Neuronal stem cell (in vitro differentiated cells): ENCODE measurements around the gene ARHGEF4.

Experiments used
- DNase-seq: peaks from one replicate; pipeline ENCODE4 v3.0.0-alpha.2; 2013; ENCODE audit warnings: low spot score
- H2AFZ ChIP-seq: one replicate; pipeline ENCODE4 v1.6.1; 2013; ENCODE audit warnings: mild to moderate bottlenecking, low read length, inconsistent platforms
- H2AK5ac ChIP-seq: 2 replicates; pipeline ENCODE4 v1.6.1; 2013; ENCODE audit warnings: low read depth, mild to moderate bottlenecking, inconsistent platforms, low read length, moderate library complexity, mixed read lengths
- H2BK120ac ChIP-seq: 2 replicates; pipeline ENCODE4 v1.6.1; 2013; ENCODE audit warnings: low read depth, mild to moderate bottlenecking, inconsistent platforms, low read length, moderate library complexity, mixed read lengths
- H2BK12ac ChIP-seq: one replicate; pipeline ENCODE4 v1.6.1; 2013; ENCODE audit warnings: low read length, inconsistent platforms
- H2BK15ac ChIP-seq: 2 replicates; pipeline ENCODE4 v1.6.1; 2013; ENCODE audit warnings: mild to moderate bottlenecking, low read length, inconsistent platforms, mixed read lengths
- H2BK5ac ChIP-seq: one replicate; pipeline ENCODE4 v1.6.1; 2013; ENCODE audit warnings: inconsistent platforms, mild to moderate bottlenecking, low read length, moderate library complexity
- H3K14ac ChIP-seq: one replicate; pipeline ENCODE4 v1.6.1; 2013; ENCODE audit warnings: low read length, inconsistent platforms
- H3K18ac ChIP-seq: 2 replicates; pipeline ENCODE4 v1.6.1; 2013; ENCODE audit warnings: low read length, inconsistent platforms
- H3K23ac ChIP-seq: 2 replicates; pipeline ENCODE4 v1.6.1; 2013; ENCODE audit warnings: low read depth, mild to moderate bottlenecking, mixed read lengths, low read length, inconsistent platforms; ENCODE audit not compliant: poor library complexity
- H3K27ac ChIP-seq: replicated peaks from 3 replicates; pipeline ENCODE4 v1.5.1; 2013; ENCODE audit warnings: low read length, inconsistent platforms
- H3K27me3 ChIP-seq, 3 experiments: 2 replicates each; pipeline ENCODE4 v1.6.1; 2013; ENCODE audit warnings: low read length in 3 of 3, mild to moderate bottlenecking in 2 of 3, inconsistent platforms in 1 of 3, low read depth in 1 of 3, mixed read lengths in 1 of 3, moderate library complexity in 1 of 3; ENCODE audit not compliant: control insufficient read depth in 3 of 3, insufficient read depth in 3 of 3
- H3K36me3 ChIP-seq, 2 donors: replicated peaks in 1 of 2; 2 replicates each; pipeline ENCODE4 v1.6.1; 2013; ENCODE audit warnings: low read length in 2 of 2; ENCODE audit not compliant: control insufficient read depth in 2 of 2, insufficient read depth in 2 of 2
- H3K4ac ChIP-seq: 2 replicates; pipeline ENCODE4 v1.6.1; 2013; ENCODE audit warnings: inconsistent platforms, mild to moderate bottlenecking, low read length, moderate library complexity
- H3K4me1 ChIP-seq, 2 donors: 1 replicate in 1 of 2; 2 replicates in 1 of 2; pipeline ENCODE4 v1.6.1; 2013; ENCODE audit warnings: low read length in 2 of 2, low read depth in 1 of 2; ENCODE audit not compliant: control insufficient read depth in 2 of 2, insufficient read depth in 1 of 2
- H3K4me2 ChIP-seq: one replicate; pipeline ENCODE4 v1.6.1; 2013; ENCODE audit warnings: mild to moderate bottlenecking, low read length, inconsistent platforms; ENCODE audit not compliant: insufficient read depth, poor library complexity, severe bottlenecking
- H3K4me3 ChIP-seq, 2 donors: 2 replicates each; pipeline ENCODE4 v1.5.1; 2013; ENCODE audit warnings: low read length in 2 of 2, mild to moderate bottlenecking in 2 of 2, inconsistent platforms in 1 of 2, moderate library complexity in 1 of 2
- H3K79me1 ChIP-seq: one replicate; pipeline ENCODE4 v1.6.1; 2013; ENCODE audit warnings: low read depth, mild to moderate bottlenecking, inconsistent platforms, low read length, moderate library complexity
- H3K9ac ChIP-seq: one replicate; pipeline ENCODE4 v1.6.1; 2013; ENCODE audit warnings: mild to moderate bottlenecking, low read depth, low read length, inconsistent platforms; ENCODE audit not compliant: poor library complexity
- H3K9me3 ChIP-seq, 2 donors: replicated peaks in 1 of 2; 2 replicates each; pipeline versions ENCODE3 to v1.6.1; 2013; ENCODE audit warnings: low read length in 2 of 2, mild to moderate bottlenecking in 2 of 2, inconsistent platforms in 1 of 2, low read depth in 1 of 2, mixed read lengths in 1 of 2, moderate library complexity in 1 of 2; ENCODE audit not compliant: control insufficient read depth in 2 of 2, insufficient read depth in 1 of 2
- H4K8ac ChIP-seq: one replicate; pipeline ENCODE4 v1.6.1; 2013; ENCODE audit warnings: low read depth, mild to moderate bottlenecking, inconsistent platforms, low read length, moderate library complexity
- H4K91ac ChIP-seq: one replicate; pipeline ENCODE4 v1.6.1; 2013; ENCODE audit warnings: low read length, low read depth, mild to moderate bottlenecking, inconsistent platforms; ENCODE audit not compliant: poor library complexity
- WGBS, 2 donors: extraction: QIAGEN DNeasy Blood & Tissue Kit; methylation state at CpG; one replicate each; pipeline ENCODE4 v1.1.7; 2013; ENCODE audit warnings: missing lambda C conversion rate in 2 of 2, mixed read lengths in 1 of 2; ENCODE audit not compliant: insufficient read length in 2 of 2, insufficient replicate concordance in 1 of 2; ENCODE audit errors: extremely low coverage in 2 of 2; 5-methylcytosine and 5-hydroxymethylcytosine counted together

The ARHGEF4 gene

GRCh38 chr2:131011486-131011885 lies 174.8 kb downstream of the ARHGEF4 start:
- H3K23ac ChIP-seq: no peak overlapping the region
- H3K18ac ChIP-seq: no peak overlapping the region
- H2BK120ac ChIP-seq: no peak overlapping the region
- peaks cover 0 to 44% (median 0%) of the 10 kb centered on the region in 3 experiments for H3K27me3 ChIP-seq
- no peaks in the 10 kb centered on the region for H3K9me3 ChIP-seq
- H3K4me3 ChIP-seq: no peak overlapping the region
- no peak overlapping the region for H4K8ac ChIP-seq
- no peak overlapping the region for H3K14ac ChIP-seq
- H3K4ac ChIP-seq: no peak overlapping the region
- no peak overlapping the region for H3K4me2 ChIP-seq
- H2BK5ac ChIP-seq: no peak overlapping the region
- no peak overlapping the region for H3K27ac ChIP-seq
- no peak overlapping the region for H2BK15ac ChIP-seq
- no peak for DNase-seq
- H3K36me3 ChIP-seq: no peaks in the 10 kb centered on the region
- H2AK5ac ChIP-seq: no peak overlapping the region
- no peak overlapping the region for H2BK12ac ChIP-seq
- H3K9ac ChIP-seq: no peak overlapping the region
- H4K91ac ChIP-seq: no peak overlapping the region
- no peak overlapping the region for H2AFZ ChIP-seq
- peaks cover 0 to 6% of the 10 kb centered on the region in 2 donors for H3K4me1 ChIP-seq
- WGBS, 2 donors: no CpG with 5 or more reads among the region's 7 CpGs
- no peaks in the 10 kb centered on the region for H3K79me1 ChIP-seq

GRCh38 chr2:131014141-131014540 lies 177.4 kb downstream of the ARHGEF4 start:
- no peak overlapping the region for H2AK5ac ChIP-seq

GRCh38 chr2:131015764-131016163 lies 179.1 kb downstream of the ARHGEF4 start:
- no peaks in the 10 kb centered on the region for H3K36me3 ChIP-seq
- H4K91ac ChIP-seq: no peak overlapping the region
- H3K9me3 ChIP-seq: no peaks in the 10 kb centered on the region
- no peak overlapping the region for H3K4ac ChIP-seq
- H2BK12ac ChIP-seq: no peak overlapping the region
- H3K4me2 ChIP-seq: no peak overlapping the region
- no peak overlapping the region for H2BK120ac ChIP-seq
- H2BK5ac ChIP-seq: no peak overlapping the region
- no peak overlapping the region for H2AFZ ChIP-seq
- H3K9ac ChIP-seq: no peak overlapping the region
- no peak overlapping the region for H2AK5ac ChIP-seq
- no peak overlapping the region for H3K18ac ChIP-seq
- no peaks in the 10 kb centered on the region for H3K79me1 ChIP-seq
- no peak overlapping the region for H3K27ac ChIP-seq
- peaks cover 0 to 39% (median 0%) of the 10 kb centered on the region in 3 experiments for H3K27me3 ChIP-seq
- H3K4me3 ChIP-seq: no peak overlapping the region
- DNase-seq: no peak
- peaks cover 0 to 7% of the 10 kb centered on the region in 2 donors for H3K4me1 ChIP-seq
- H2BK15ac ChIP-seq: no peak overlapping the region
- no peak overlapping the region for H3K23ac ChIP-seq
- no peak overlapping the region for H3K14ac ChIP-seq
- H4K8ac ChIP-seq: no peak overlapping the region
- no CpG with 5 or more reads among the region's 11 CpGs for WGBS, 2 donors

More at GRCh38 chr2:131014141-131014540, 177.4 kb downstream of the ARHGEF4 start:
- Histone ChIP-seq H3K27me3 (peaks cover 0 to 53% (median 0%) of the 10 kb centered on the region in 3 experiments), H3K27ac (no peak overlapping the region), H4K91ac (no peak overlapping the region), H2BK120ac (no peak overlapping the region), H3K4me1 (peaks cover 0 to 10% of the 10 kb centered on the region in 2 donors), H4K8ac (no peak overlapping the region), H3K4me3 (no peak overlapping the region), H3K4ac (no peak overlapping the region), H2BK5ac (no peak overlapping the region), H3K36me3 (no peaks in the 10 kb centered on the region), H3K9me3 (no peaks in the 10 kb centered on the region), H3K18ac (no peak overlapping the region), H3K79me1 (no peaks in the 10 kb centered on the region), H3K23ac (no peak overlapping the region), H3K9ac (no peak overlapping the region), H2BK15ac (no peak overlapping the region), H2AFZ (no peak overlapping the region), H2BK12ac (no peak overlapping the region), H3K14ac (no peak overlapping the region), H3K4me2 (no peak overlapping the region)
- DNase-seq: no peak

GRCh38 chr2:131016826-131017741 lies 180.4 kb downstream of the ARHGEF4 start:
- peak overlapping the region; percentile 18 for H3K27ac ChIP-seq
- no peak overlapping the region for H2BK12ac ChIP-seq
- H2BK120ac ChIP-seq: no peak overlapping the region
- no peak overlapping the region for H3K4me2 ChIP-seq
- H3K14ac ChIP-seq: no peak overlapping the region
- H3K9ac ChIP-seq: no peak overlapping the region
- H3K27me3 ChIP-seq: peaks cover 0 to 35% (median 0%) of the 10 kb centered on the region in 3 experiments
- no CpG with 5 or more reads among the region's 8 CpGs for WGBS, 2 donors
- H3K23ac ChIP-seq: no peak overlapping the region
- no peak overlapping the region for H2BK5ac ChIP-seq
- H2AK5ac ChIP-seq: no peak overlapping the region
- no peaks in the 10 kb centered on the region for H3K79me1 ChIP-seq
- peaks cover 0 to 4% of the 10 kb centered on the region in 2 donors for H3K4me1 ChIP-seq
- no peak overlapping the region for H3K18ac ChIP-seq
- no peaks in the 10 kb centered on the region for H3K9me3 ChIP-seq
- H2AFZ ChIP-seq: no peak overlapping the region
- H4K8ac ChIP-seq: no peak overlapping the region
- H3K4me3 ChIP-seq: no peak overlapping the region
- no peak overlapping the region for H2BK15ac ChIP-seq
- no peak for DNase-seq
- no peaks in the 10 kb centered on the region for H3K36me3 ChIP-seq
- H3K4ac ChIP-seq: no peak overlapping the region
- H4K91ac ChIP-seq: no peak overlapping the region
